Femur (tissue), 1 donor: Measurements from ENCODE around the gene PRKACA.
"Not testable (repeated sequence)": the region's sequence is repeated elsewhere in the genome, so short reads cannot be mapped to it uniquely, and the experiment has no call there.

Source experiments
- DNase-seq: peaks from one replicate; pipeline ENCODE4 v3.0.0-alpha.2; 2017

PRKACA gene

GRCh38 chr19:14063105-14063504, 54.5 kb downstream of the PRKACA start:
- no peak for DNase-seq

- no peak for DNase-seq
Observed at GRCh38 chr19:14062558-14062855, 55.1 kb downstream of the PRKACA start.

- DNase-seq, result no peak
Observed at GRCh38 chr19:14061751-14062557, 55.6 kb downstream of the PRKACA start, which contains the start of gene PALM3. TSS of gene PALM3 (minus strand) at chr19:14062076. CDS start at chr19:14061980, 96 bp downstream.

GRCh38 chr19:14061081-14061749, 56.3 kb downstream of the PRKACA start:
- DNase-seq, result no peak

- no peak for DNase-seq
Observed at GRCh38 chr19:14059652-14060155, 57.9 kb downstream of the PRKACA start.

- DNase-seq, result no peak
Observed at GRCh38 chr19:14059093-14059480, 58.5 kb downstream of the PRKACA start.

GRCh38 chr19:14058182-14059092, 59.1 kb downstream of the PRKACA start:
- no peak for DNase-seq

- no peak for DNase-seq
Observed at GRCh38 chr19:14056741-14057356, 60.7 kb downstream of the PRKACA start.

GRCh38 chr19:14056069-14056666, 61.4 kb downstream of the PRKACA start:
- DNase-seq, result no peak

- no peak for DNase-seq
Observed at GRCh38 chr19:14055396-14055795, 62.2 kb downstream of the PRKACA start.

- no peak for DNase-seq
Observed at GRCh38 chr19:14054721-14055120, 62.8 kb downstream of the PRKACA start.

- DNase-seq, result no peak
Observed at GRCh38 chr19:14054099-14054498, 63.5 kb downstream of the PRKACA start.

GRCh38 chr19:14053500-14053899, 64.1 kb downstream of the PRKACA start:
- no peak for DNase-seq

- no peak for DNase-seq
Observed at GRCh38 chr19:14053032-14053431, 64.5 kb downstream of the PRKACA start.

GRCh38 chr19:14052470-14052869, 65.1 kb downstream of the PRKACA start:
- no peak for DNase-seq

GRCh38 chr19:14051980-14052379, 65.6 kb downstream of the PRKACA start:
- DNase-seq, result no peak

- DNase-seq, result not testable (repeated sequence)
Observed at GRCh38 chr19:14050961-14051360, 66.6 kb downstream of the PRKACA start.

GRCh38 chr19:14050512-14050911, 67.0 kb downstream of the PRKACA start:
- DNase-seq, result no peak

GRCh38 chr19:14048443-14049153, 69.0 kb downstream of the PRKACA start:
- no peak for DNase-seq

GRCh38 chr19:14047866-14048265, 69.7 kb downstream of the PRKACA start:
- not testable (repeated sequence) for DNase-seq
